Measurements from ENCODE around the gene LRRC2. TPM values are rescaled to one million over a fixed set of nuclear protein-coding genes. Genes with fewer than 3 reads are reported as not detected.

The LRRC2 gene
- total RNA-seq, 1 experiment from 2014 or later = 0.26 TPM

DNA sequence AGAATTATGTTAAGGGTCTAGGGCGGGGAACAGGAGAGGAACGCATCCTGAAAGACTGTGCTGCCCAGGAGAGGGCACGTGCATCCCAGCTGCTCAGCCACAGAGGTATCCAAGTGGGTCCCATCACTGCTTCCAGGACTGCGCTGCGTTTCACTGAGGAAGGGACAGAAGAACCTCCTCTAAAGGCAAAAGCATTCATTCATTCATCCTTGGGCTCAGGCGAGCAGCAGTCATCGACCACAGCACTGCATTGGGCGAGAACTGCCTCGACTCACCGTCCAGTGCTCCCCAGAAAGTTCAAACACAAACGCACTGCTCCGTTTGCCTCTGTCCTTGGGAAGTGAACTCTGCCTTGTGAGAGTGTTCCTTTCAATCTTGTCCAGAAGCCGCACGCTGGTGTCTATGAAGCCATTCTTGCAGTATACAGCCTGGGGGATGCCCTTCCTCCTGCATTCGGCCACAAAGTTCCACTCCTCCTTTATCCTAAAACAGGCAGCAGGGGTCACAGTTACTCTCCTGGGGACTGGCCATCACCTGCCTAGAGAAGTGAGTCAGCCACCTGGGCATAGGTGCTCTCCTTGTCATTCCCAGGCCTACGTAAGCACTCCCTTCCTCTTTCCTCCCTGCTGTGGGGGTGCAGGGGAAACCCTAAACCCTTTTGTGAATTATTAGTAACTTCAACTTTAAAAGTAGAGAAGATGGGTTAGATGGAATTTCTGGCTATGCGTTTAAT, 21.2 kb downstream of the LRRC2 start:
- DNase-seq = peak; percentile 46
- H4K20me1 ChIP-seq (ENCODE audit: low read length) = no peaks in the 10 kb centered on the region
- H3K4me2 ChIP-seq (ENCODE audit: low read length) = no peak overlapping the region
- H3K9me2 ChIP-seq (replicated peaks; ENCODE audit: low read length) = no peaks in the 10 kb centered on the region
- H3K79me2 ChIP-seq (ENCODE audit: low read length) = no peaks in the 10 kb centered on the region
- H3K27ac ChIP-seq (ENCODE audit: low read length) = no peak overlapping the region
- H3K4me1 ChIP-seq (ENCODE audit: insufficient read depth, low read length) = peaks cover 13% of the 10 kb centered on the region
- no peak overlapping the region for H2AFZ ChIP-seq (ENCODE audit: low read length)
- no peaks in the 10 kb centered on the region for H3K27me3 ChIP-seq (ENCODE audit: low read length)
- no peak overlapping the region for H3K4me3 ChIP-seq (ENCODE audit: low read length)
- ATAC-seq = no peak
- TF ChIP-seq EZH2 (IDR thresholded peaks at IDR 0.05; ENCODE audit: low read length, unreplicated experiment) (no peak), EZH2phosphoT487 (IDR thresholded peaks at IDR 0.05; ENCODE audit: borderline replicate concordance, low read length) (no peak)
- TF ChIP-seq, protein P1, sequence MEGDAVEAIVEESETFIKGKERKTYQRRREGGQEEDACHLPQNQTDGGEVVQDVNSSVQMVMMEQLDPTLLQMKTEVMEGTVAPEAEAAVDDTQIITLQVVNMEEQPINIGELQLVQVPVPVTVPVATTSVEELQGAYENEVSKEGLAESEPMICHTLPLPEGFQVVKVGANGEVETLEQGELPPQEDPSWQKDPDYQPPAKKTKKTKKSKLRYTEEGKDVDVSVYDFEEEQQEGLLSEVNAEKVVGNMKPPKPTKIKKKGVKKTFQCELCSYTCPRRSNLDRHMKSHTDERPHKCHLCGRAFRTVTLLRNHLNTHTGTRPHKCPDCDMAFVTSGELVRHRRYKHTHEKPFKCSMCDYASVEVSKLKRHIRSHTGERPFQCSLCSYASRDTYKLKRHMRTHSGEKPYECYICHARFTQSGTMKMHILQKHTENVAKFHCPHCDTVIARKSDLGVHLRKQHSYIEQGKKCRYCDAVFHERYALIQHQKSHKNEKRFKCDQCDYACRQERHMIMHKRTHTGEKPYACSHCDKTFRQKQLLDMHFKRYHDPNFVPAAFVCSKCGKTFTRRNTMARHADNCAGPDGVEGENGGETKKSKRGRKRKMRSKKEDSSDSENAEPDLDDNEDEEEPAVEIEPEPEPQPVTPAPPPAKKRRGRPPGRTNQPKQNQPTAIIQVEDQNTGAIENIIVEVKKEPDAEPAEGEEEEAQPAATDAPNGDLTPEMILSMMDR (conservative IDR thresholded peaks at IDR 0.05; ENCODE audit: low read depth, low read length) = no peak
- no peak overlapping the region for H3K9ac ChIP-seq (ENCODE audit: low read length)
- CTCF ChIA-PET = no interaction called here
- no peaks in the 10 kb centered on the region for H3F3A ChIP-seq (ENCODE audit: low read length, unreplicated experiment)
- H3K9me3 ChIP-seq (ENCODE audit: low read length) = no peaks in the 10 kb centered on the region
- POLR2A ChIA-PET (ENCODE audit: unreplicated experiment) = no interaction called here
- intact Hi-C loops (cut with micrococcal nuclease) = no loop called here
- H3K36me3 ChIP-seq (ENCODE audit: low read depth, low read length) = no peaks in the 10 kb centered on the region
- BruUV-seq (replicated peaks) = no TSS peak

DNA sequence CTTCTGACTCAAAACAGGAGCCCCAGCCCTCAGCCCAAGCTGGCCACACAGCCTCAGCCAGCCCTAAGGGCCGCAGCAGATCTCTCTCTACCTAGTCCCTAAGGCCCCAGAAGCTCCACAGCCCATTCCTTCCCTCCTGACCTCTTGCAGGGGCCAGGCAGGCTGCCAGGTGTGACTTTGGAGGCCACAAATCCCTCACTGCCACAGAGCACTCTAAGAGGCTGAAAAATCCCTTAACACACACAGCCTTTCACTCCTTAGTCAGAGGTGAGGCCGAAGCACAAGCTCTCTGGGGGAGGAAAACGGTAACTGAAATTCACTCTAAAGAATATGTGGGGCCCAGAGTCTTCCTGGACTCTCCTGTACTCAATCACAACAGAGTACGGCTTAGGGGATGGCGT, 23.3 kb downstream of the LRRC2 start:
- TF ChIP-seq, protein P1 (conservative IDR thresholded peaks at IDR 0.05; ENCODE audit: low read depth, low read length) = no peak
- TF ChIP-seq EZH2phosphoT487 (IDR thresholded peaks at IDR 0.05; ENCODE audit: borderline replicate concordance, low read length) (no peak), EZH2 (IDR thresholded peaks at IDR 0.05; ENCODE audit: low read length, unreplicated experiment) (no peak)
- peak overlapping the region; percentile 14; the same call in 1 of the 2 replicates for H3K27ac ChIP-seq (ENCODE audit: low read length)
- BruUV-seq (replicated peaks) = no TSS peak
- intact Hi-C loops (cut with micrococcal nuclease) = no loop called here
- H3K4me2 ChIP-seq (ENCODE audit: low read length) = peak overlapping the region; percentile 22; the same call in 1 of the 2 replicates
- peak; percentile 28 for DNase-seq
- ChIA-PET POLR2A (ENCODE audit: unreplicated experiment) (interaction anchor here (0.5 to 0.7 kb wide), 3 partner anchors 9 to 114 kb away, joined by 3 to 21 read pairs (median 4); no protein-coding TSS in a partner anchor), CTCF (interaction anchor here (0.7 to 1.3 kb wide), 4 partner anchors 9 to 54 kb away, joined by 3 to 10 read pairs (median 4); no protein-coding TSS in a partner anchor)
- H4K20me1 ChIP-seq (ENCODE audit: low read length) = no peaks in the 10 kb centered on the region
- H3K9ac ChIP-seq (ENCODE audit: low read length) = no peak overlapping the region
- H3K9me3 ChIP-seq (ENCODE audit: low read length) = no peaks in the 10 kb centered on the region
- no peaks in the 10 kb centered on the region for H3K27me3 ChIP-seq (ENCODE audit: low read length)
- H3K79me2 ChIP-seq (ENCODE audit: low read length) = no peaks in the 10 kb centered on the region
- H3F3A ChIP-seq (ENCODE audit: low read length, unreplicated experiment) = no peaks in the 10 kb centered on the region
- H3K4me1 ChIP-seq (ENCODE audit: insufficient read depth, low read length) = peaks cover 28% of the 10 kb centered on the region
- H3K4me3 ChIP-seq (ENCODE audit: low read length) = no peak overlapping the region
- H3K36me3 ChIP-seq (ENCODE audit: low read depth, low read length) = no peaks in the 10 kb centered on the region
- H3K9me2 ChIP-seq (replicated peaks; ENCODE audit: low read length) = no peaks in the 10 kb centered on the region
- H2AFZ ChIP-seq (ENCODE audit: low read length) = peak overlapping the region; percentile 51
- ATAC-seq = peak; percentile 12; the same call in 1 of the 2 replicates

DNA sequence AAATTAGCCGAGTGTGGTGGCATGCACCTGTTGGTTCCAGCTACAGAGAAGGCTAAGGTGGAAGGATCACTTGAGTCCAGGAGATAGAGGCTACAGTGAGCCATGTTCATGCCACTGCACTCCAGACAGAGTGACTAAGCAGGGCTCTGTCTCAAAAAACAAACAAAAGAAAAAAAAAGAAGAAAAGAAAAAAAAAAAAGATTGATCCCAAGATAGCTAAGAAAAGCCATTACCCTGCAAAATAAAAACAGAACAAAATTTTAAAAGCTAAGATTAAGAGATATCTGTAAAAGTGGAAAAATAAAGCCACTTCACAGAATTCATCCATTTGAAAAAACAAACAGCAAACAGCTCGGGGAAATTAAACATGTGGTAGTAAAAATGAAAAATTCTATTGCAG, 23.8 kb downstream of the LRRC2 start:
- Histone ChIP-seq H3K27ac (ENCODE audit: low read length) (peak overlapping the region; percentile 14; the same call in 1 of the 2 replicates), H3K9me2 (replicated peaks; ENCODE audit: low read length) (no peaks in the 10 kb centered on the region), H3F3A (ENCODE audit: low read length, unreplicated experiment) (no peaks in the 10 kb centered on the region), H3K9ac (ENCODE audit: low read length) (no peak overlapping the region), H3K27me3 (ENCODE audit: low read length) (no peaks in the 10 kb centered on the region), H3K4me3 (ENCODE audit: low read length) (no peak overlapping the region), H4K20me1 (ENCODE audit: low read length) (no peaks in the 10 kb centered on the region), H3K9me3 (ENCODE audit: low read length) (no peaks in the 10 kb centered on the region), H2AFZ (ENCODE audit: low read length) (peak overlapping the region; percentile 51; the same call in 1 of the 2 replicates), H3K4me1 (ENCODE audit: insufficient read depth, low read length) (peaks cover 29% of the 10 kb centered on the region), H3K4me2 (ENCODE audit: low read length) (peak overlapping the region; percentile 22; the same call in 1 of the 2 replicates), H3K36me3 (ENCODE audit: low read depth, low read length) (no peaks in the 10 kb centered on the region), H3K79me2 (ENCODE audit: low read length) (no peaks in the 10 kb centered on the region)
- DNase-seq = peak; percentile 52
- ChIA-PET POLR2A (ENCODE audit: unreplicated experiment) (interaction anchor here (0.6 kb wide), 1 partner anchor 54 kb away, joined by 3 read pairs; no protein-coding TSS in a partner anchor), CTCF (interaction anchor here (0.7 to 1.3 kb wide), 4 partner anchors 9 to 54 kb away, joined by 3 to 10 read pairs (median 4); no protein-coding TSS in a partner anchor)
- BruUV-seq (replicated peaks) = no TSS peak
- intact Hi-C loops (cut with micrococcal nuclease) = no loop called here
- peak; percentile 66 for ATAC-seq
- TF ChIP-seq EZH2 (IDR thresholded peaks at IDR 0.05; ENCODE audit: low read length, unreplicated experiment) (no peak), EZH2phosphoT487 (IDR thresholded peaks at IDR 0.05; ENCODE audit: borderline replicate concordance, low read length) (no peak)
- TF ChIP-seq, protein P1 (conservative IDR thresholded peaks at IDR 0.05; ENCODE audit: low read depth, low read length) = no peak

Data from PC-3 (cell line).